ENCODE measurements around the gene EHBP1L1. TPM values are rescaled to one million over a fixed set of nuclear protein-coding genes. Genes with fewer than 3 reads are reported as not detected.

EHBP1L1 gene
- total RNA-seq, 6 donors from 2014 or later: 70.4 to 220 (median 133) TPM

DNA sequence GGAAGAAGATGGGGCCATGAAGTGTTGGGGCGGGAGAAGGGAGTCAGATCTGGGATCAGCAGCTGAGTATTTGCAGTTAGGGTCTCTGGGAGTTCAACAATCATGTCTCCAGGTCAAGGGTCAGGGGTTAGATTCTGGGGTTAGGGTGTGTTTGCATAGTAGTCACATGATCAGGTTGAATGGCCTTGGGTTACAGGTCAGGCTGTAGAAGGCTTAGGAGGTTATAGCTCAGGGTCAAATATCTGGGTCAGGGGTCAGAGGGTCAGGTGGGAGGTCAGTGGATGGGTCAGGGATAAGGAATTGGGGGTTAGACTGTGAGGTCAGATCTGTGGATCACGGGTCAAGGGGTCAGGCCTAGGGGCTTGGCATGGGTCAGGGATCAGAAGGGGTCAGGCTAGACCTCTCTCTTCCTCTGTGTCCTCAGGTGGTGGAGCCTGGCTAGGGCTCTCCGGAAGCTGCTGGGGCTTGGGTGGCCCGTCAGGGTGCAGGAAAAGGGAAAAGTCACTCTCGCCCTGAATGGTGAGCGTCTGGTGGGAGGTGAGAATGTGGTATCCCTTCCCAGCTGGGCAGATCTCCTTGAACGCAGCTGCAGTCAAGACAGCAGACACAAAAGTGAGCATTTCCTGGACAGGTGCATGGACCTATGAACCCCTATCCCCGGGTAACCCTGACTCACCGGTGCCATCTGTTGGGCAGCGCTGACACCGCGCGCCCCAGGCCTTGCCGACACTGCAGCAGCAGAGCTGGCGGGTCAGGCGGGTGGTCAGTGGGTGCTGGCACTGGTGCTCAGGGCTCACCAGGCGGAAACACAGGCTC is 24.1 kb upstream of the EHBP1L1 start:
- TF ChIP-seq, protein P1, sequence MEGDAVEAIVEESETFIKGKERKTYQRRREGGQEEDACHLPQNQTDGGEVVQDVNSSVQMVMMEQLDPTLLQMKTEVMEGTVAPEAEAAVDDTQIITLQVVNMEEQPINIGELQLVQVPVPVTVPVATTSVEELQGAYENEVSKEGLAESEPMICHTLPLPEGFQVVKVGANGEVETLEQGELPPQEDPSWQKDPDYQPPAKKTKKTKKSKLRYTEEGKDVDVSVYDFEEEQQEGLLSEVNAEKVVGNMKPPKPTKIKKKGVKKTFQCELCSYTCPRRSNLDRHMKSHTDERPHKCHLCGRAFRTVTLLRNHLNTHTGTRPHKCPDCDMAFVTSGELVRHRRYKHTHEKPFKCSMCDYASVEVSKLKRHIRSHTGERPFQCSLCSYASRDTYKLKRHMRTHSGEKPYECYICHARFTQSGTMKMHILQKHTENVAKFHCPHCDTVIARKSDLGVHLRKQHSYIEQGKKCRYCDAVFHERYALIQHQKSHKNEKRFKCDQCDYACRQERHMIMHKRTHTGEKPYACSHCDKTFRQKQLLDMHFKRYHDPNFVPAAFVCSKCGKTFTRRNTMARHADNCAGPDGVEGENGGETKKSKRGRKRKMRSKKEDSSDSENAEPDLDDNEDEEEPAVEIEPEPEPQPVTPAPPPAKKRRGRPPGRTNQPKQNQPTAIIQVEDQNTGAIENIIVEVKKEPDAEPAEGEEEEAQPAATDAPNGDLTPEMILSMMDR (IDR thresholded peaks at IDR 0.05): peak in 5 of 6 experiments; percentile 37 to 70 (median 59)
- TF ChIP-seq POLR2A (IDR thresholded peaks at IDR 0.05): no peak
- TF ChIP-seq EP300 (IDR thresholded peaks at IDR 0.05): no peak
- no peak for TF ChIP-seq POLR2AphosphoS5 (IDR thresholded peaks at IDR 0.05)
- no peak overlapping the region for H3K4me3 ChIP-seq
- ATAC-seq (ENCODE audit: low FRiP score in 2 of 2) (peak; percentile 59 to 79), DNase-seq (peak; percentile 85 to 94)
- H3K4me1 ChIP-seq: peaks cover 26 to 66% (median 34%) of the 10 kb centered on the region in 4 donors
- H3K27me3 ChIP-seq: no peaks in the 10 kb centered on the region
- peaks cover 0 to 25% (median 13%) of the 10 kb centered on the region in 4 donors for H3K36me3 ChIP-seq
- WGBS, 2 donors: 59 to 82% methylated on average over 4 to 5 of the region's 17 CpGs
- no peaks in the 10 kb centered on the region for H3K9me3 ChIP-seq
- H3K27ac ChIP-seq: peak overlapping the region in 2 of 4 donors; percentile 4 to 26

DNA sequence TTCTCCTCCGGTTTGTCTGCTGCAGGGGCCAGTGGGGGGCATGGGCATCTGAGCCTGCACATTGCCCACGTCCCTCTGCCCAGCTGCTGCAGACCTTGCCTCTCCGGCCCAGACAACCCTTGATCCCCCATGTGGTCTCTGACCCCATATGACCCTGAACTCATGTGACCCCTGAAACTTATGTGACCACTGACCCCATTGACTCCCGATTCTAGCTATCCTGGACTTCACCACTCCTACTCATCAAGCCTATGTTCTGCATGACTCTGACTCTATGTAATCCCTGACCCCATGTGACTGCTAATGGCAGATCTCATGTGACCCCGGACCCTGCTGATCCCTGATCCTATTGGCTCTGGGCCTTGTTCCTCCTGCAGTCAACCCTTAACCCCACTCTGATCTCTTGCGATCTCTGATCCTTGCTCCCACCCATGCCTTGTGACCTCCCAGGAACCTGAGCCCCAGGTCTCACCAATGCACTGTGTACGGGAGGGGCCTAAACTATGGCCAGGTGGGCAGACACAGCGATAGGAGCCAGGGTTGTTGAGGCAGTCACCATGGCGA is 23.4 kb upstream of the EHBP1L1 start:
- Histone ChIP-seq H3K4me3 (no peak overlapping the region), H3K4me1 (peaks cover 25 to 66% (median 37%) of the 10 kb centered on the region in 4 donors), H3K9me3 (no peaks in the 10 kb centered on the region), H3K27me3 (no peaks in the 10 kb centered on the region), H3K36me3 (peaks cover 0 to 23% (median 11%) of the 10 kb centered on the region in 4 donors), H3K27ac (peak overlapping the region in 1 of 4 donors; percentile 40)
- WGBS, 2 donors: 82 to 100% methylated on average over 3 to 8 of the region's 9 CpGs
- TF ChIP-seq, protein P1 (IDR thresholded peaks at IDR 0.05): no peak
- TF ChIP-seq EP300 (IDR thresholded peaks at IDR 0.05) (no peak), POLR2AphosphoS5 (IDR thresholded peaks at IDR 0.05) (no peak), POLR2A (IDR thresholded peaks at IDR 0.05) (no peak)
- peak in 1 of 2 donors; percentile 12 for ATAC-seq (ENCODE audit: low FRiP score in 2 of 2)
- DNase-seq: no peak

DNA sequence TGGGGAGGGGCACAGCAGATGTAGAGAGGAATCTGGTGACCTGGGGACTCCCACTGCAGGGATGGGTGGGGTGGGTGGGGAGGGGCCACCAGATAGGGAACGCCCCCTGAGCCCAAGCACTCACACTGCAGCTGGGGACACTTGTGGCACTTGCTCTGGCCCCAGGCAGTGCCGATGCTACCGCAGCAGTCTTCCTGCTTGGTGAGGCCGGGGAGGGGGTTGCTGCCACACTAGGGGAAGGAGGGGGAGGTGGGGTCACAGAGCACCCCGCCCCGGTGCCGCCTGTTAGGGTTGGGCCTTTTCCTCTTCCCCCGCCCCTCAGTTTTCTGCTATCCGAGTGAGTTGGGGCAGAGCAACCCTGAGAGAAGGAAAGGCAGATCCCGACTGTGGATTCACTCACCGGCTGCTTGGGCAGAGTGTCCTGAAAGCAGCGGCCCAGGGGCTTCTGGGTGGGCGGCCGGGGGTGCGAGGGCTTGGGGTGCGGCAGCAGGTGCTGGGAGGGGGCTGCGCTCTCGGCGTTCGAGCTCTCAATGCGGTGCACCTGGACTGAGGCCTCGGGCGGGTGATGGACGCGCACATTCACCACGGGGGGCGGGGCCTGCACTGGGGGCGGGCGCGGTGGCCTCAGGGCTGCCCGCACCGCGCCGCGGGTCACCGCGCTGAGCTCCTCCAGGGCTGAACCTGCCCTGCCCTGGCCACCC is 22.4 kb upstream of the EHBP1L1 start:
- 68 to 82% methylated on average over 19 to 20 of the region's 37 CpGs for WGBS, 2 donors
- H3K27me3 ChIP-seq: no peaks in the 10 kb centered on the region
- no peak for TF ChIP-seq EP300 (IDR thresholded peaks at IDR 0.05)
- TF ChIP-seq POLR2AphosphoS5 (IDR thresholded peaks at IDR 0.05): no peak
- TF ChIP-seq, protein P1 (IDR thresholded peaks at IDR 0.05): no peak
- no peak for TF ChIP-seq POLR2A (IDR thresholded peaks at IDR 0.05)
- H3K9me3 ChIP-seq: no peaks in the 10 kb centered on the region
- peak overlapping the region in 1 of 4 donors; percentile 40 for H3K27ac ChIP-seq
- H3K36me3 ChIP-seq: peaks cover 0 to 19% (median 9%) of the 10 kb centered on the region in 4 donors
- peaks cover 26 to 71% (median 39%) of the 10 kb centered on the region in 4 donors for H3K4me1 ChIP-seq
- H3K4me3 ChIP-seq: no peak overlapping the region
- ATAC-seq (ENCODE audit: low FRiP score in 2 of 2) (no peak), DNase-seq (peak in 1 of 2 donors; percentile 84)

DNA sequence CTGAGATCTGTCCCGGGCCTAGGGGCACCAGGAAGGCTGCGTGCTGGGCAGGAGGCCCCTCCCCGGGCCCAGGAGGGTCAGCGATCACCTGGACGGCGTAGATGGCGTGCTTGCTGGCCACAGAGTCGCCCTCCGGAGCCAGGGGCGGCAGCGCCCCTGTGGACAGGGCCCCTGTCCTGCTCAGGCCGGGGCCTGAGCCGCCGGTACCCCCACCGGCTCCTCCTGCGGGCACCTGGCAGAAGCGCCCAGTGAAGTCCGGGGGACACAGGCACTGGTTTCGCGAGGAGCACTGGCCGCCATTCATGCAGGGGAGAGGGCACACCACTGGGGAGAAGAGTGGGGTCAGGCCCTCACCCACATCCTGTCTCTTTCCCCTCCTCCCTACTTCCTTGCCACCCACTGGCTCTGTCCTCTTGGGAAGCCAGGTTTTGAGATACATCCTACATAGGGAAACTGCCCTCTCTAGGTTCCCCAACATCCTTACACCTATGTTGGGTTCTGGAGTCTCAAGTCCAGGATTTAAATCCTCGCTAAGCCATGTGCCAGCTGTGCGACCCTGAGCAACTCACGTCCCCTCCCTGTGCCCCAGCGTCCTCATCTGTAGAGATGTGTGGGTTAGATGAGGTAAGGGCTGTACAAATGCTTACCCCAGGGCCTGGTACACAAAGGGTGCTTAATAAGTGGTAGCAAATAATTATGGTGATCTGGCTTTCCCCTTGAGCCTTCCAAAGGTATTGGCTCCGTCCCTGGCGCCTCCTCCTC is 21.6 kb upstream of the EHBP1L1 start:
- Histone ChIP-seq H3K27me3 (no peaks in the 10 kb centered on the region), H3K36me3 (peaks cover 0 to 14% (median 5%) of the 10 kb centered on the region in 4 donors), H3K9me3 (no peaks in the 10 kb centered on the region), H3K4me1 (peaks cover 34 to 79% (median 47%) of the 10 kb centered on the region in 4 donors), H3K27ac (peak overlapping the region in 1 of 4 donors; percentile 97), H3K4me3 (no peak overlapping the region)
- no peak for ATAC-seq (ENCODE audit: low FRiP score in 2 of 2)
- no peak for TF ChIP-seq EP300 (IDR thresholded peaks at IDR 0.05)
- TF ChIP-seq, protein P1 (IDR thresholded peaks at IDR 0.05): no peak
- TF ChIP-seq POLR2A (IDR thresholded peaks at IDR 0.05): no peak
- TF ChIP-seq POLR2AphosphoS5 (IDR thresholded peaks at IDR 0.05): no peak
- no peak for DNase-seq
- WGBS, 2 donors: 86 to 87% methylated on average over 15 to 16 of the region's 27 CpGs
